OCI-LY1 (cell line): ENCODE measurements around the gene FRG2B.
"Not testable (repeated sequence)": the region's sequence is repeated elsewhere in the genome, so short reads cannot be mapped to it uniquely, and the experiment has no call there.

ENCODE experiments used
- CTCF ChIP-seq: fragments of 200-600 bp; sonication (generic), shearing (Covaris generic); IDR thresholded peaks from 2 replicates; pipeline ENCODE4 v1.5.1; 2017; ENCODE audit warnings: mild to moderate bottlenecking, antibody characterized with exemption, low read length, moderate library complexity, mixed read lengths
- EZH2 ChIP-seq: fragments of 200-600 bp; sonication (generic), shearing (Covaris generic); IDR thresholded peaks from 2 replicates; pipeline ENCODE4 v1.8.0; 2017; ENCODE audit warnings: borderline replicate concordance, mixed run types, mild to moderate bottlenecking, antibody characterized with exemption, low read length, moderate library complexity, mixed read lengths

GRCh38 chr10:133599869-133600268 is 26.7 kb downstream of the FRG2B start:
- not testable (repeated sequence) for TF ChIP-seq EZH2, CTCF
